GM19468 (cell line): Measurements from ENCODE around the gene SMPD2.

Experiments
- ATAC-seq: cut with Tn5 transposase; IDR thresholded peaks from one replicate; pipeline ENCODE4 v1.9.1; 2021; ENCODE audit warnings: mild to moderate bottlenecking, moderate library complexity, moderate number of reproducible peaks; ENCODE audit not compliant: unreplicated experiment; ENCODE audit errors: extremely low read depth

The SMPD2 gene

GRCh38 chr6:109446072-109446471 is 5.5 kb downstream of the SMPD2 start:
- no peak for ATAC-seq

DNA sequence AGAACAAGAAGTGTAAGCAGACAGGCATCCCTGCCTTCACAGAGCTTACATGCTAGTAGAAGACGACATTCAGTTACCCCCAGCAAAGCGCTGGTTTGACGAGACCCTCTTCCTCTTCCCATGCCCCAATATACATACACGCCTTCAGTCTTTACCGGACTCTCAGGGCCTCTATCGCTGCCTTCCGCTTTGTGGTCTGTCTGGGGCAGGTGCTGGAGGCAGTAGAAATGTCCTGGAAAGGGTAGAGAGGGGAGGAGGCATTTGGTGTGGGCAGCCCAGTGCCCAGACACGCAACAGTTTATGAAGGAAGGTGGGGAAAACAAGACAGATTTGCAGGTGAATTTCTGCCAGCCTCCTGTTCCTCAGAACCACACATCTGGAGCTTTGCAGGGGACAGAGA is 6.0 kb downstream of the SMPD2 start:
- no peak for ATAC-seq

DNA sequence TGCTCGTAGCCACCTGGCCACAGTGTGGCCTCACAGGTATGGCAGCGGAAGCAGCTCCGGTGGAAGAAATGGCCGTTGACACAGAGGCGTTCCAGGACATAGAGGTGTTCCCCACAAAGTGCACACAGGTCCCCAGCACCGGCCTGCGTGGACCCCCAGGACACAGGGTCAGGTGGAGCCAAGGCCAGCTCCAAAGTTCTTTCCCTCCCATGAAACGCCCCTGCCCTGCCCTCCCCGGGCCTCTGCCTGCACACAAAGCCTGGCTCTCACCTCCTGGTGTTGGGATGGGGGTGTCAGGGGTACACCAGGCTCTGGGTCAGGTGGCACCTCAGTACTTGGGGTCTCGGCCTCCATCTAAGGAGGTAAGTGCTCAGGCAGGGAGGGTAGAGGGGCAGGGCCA is 6.6 kb downstream of the SMPD2 start:
- ATAC-seq, result no peak

DNA sequence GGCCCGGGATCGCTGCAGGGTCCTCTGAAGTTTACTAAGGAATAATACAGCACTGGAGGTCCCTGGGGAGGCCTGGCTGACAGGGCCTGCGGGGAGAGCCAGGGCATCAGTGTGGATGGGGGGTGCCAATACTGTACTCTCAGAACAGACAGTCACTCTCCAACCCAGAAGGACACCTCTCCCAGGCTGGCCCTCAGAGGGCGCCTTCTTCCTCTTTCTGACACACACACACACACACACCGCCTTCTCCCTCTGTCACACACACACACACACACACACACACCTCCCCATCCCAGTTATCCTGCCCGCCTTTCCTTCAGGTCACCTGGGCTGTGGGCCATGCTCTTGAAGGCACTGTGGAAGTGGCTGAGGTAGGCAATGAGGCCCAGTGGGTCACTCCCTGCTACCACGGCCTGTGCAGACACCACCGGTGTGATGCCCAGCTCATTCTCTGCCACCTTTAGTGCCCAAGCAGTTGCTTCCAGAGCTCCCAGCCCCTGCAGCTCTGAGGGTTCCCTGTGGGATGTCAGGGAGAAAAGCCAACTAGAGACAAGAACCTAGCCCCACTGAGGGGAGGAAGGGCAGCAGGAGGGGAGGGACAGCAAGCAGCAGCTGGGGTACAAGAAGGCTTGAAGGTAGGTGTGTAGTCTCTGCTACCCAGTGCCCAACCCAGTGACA is 7.5 kb downstream of the SMPD2 start:
- ATAC-seq, result no peak

DNA sequence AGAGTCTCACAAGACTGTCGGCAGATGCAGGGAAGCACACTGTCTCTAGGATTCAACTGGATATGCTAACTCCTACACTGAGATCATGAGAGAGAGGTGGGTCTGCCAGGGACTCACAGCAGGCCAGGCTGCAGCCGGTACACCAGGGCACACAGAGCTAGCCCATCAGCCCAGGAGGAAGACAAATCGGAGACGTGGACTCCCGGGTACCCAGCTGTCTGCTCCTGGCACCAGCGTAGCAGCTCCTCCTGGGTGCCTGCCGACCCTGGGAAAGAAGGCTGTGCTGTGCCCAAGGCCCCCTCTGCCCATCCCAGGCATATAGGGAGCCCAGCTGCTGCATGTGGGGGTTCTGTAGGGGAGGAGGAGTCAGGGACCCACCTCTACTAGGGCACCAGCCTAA is 8.1 kb downstream of the SMPD2 start:
- ATAC-seq, result no peak

GRCh38 chr6:109449064-109449794 is 8.7 kb downstream of the SMPD2 start:
- ATAC-seq, result no peak

DNA sequence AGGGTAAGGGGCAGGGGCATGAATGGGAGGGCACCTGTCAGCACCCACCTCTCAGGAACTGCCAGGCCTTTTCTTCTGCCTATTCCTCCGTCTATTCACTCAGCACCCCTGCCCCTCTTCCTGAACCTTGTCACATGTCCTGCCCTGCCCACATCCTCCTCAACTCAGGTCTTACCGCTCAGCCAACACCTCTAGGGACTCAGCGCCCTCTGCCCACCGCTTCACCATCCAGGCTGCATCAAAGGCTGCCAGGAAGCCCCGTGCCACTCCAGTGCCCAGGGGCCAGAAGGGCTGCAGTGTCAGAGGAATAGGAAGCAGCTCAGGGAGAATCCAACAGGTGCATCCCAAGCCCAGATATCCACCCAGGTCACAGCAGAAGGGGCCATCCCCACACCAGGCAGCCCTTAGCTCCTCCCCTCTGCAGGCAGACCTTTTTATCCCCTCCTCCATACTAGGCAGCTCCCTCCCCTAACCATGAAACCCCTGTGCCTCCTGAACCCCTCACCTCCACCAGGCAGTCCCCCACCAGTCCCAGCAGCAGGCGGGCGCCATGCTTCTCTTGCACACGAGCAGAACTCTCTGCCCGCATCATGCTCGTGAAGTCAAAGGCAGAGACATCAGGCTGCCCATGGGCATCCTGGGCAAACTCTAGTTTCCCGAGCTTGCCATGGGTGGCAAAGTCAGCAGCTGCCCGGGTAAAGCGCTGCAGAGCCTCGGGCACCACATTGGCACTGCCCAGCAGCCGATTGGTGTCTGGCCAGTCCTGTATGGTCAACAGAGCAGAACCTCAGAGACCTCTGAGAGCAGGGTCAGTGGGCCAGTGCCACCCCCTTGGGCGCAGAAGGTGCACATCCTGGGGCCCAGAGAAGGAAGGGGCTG is 9.5 kb downstream of the SMPD2 start:
- no peak for ATAC-seq

DNA sequence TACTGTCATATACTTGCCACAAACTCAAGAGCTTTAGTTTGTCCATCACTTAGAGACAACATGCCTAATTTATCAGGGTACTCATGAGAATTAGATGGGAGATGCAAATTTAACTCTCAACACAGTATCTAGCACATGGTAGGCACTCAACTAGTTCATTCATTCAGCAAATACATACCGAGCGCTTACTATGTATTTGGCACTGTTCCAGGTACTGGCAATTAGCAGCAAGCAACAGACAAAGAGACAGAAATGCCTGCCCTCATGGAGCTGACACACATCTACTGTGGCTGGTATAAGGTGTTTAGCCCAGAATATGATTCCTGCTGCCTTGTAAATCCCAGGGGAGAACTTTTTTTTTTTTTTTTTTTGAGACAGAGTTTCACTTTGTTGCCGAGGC is 10.3 kb downstream of the SMPD2 start:
- ATAC-seq, result no peak

DNA sequence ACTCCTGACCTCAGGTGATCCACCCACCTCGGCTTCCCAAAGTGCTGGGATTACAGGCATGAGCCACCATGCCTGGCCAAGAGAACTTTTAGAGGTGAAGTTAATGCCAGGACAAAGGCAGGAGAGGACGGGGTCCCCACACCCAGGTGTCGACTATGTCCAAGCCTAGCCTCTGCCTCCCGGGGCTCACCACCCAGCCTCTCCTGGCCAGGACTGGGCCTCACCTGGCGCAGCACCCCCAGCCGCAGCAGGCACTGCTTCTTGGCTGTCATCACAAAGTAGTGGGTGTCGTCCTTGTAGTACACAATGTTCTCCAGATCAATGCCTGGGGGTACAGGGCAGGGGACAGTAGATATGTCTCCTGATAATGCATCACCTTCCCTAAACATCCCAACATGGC is 10.9 kb downstream of the SMPD2 start:
- ATAC-seq, result no peak

DNA sequence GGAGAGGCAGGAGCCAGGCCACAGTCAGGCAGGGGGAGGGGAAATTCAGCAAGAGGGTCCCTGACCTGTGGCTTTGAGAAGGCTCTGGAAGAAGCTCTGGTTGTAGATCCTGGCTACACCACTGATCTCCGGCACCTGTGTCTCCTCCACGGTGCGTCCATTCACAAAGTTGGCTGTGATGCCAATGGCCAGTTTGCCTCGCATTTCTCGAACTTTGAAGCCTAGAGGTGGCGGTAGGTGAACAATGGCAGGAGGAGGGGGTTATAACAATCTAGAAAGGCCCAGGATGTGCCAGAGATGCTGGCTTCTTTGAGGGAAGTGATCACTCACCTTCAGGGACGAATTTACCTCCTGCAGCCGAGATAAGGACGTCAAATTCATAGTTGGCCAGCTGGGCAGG is 11.7 kb downstream of the SMPD2 start:
- no peak for ATAC-seq

DNA sequence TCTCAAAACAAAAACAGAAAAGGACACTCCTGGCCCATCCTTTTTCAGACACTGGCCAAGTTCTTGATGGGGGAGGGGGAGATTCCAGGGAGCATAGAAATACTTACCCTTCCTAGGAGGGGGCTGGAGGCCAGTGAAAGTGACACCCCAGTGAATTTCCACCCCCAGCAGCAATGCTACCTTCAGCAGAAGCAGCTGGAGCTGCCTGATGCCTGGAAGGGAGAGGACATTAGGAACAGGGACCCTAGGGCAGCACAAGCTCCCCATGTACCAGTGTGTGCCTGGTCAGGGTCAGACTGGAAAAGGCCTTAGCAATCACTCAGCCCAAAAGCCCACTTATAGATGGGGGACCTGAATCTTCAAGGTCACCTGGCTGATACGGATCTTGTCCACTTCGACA is 12.6 kb downstream of the SMPD2 start:
- no peak for ATAC-seq

- ATAC-seq, result no peak
These were observed 13.3 kb downstream of the SMPD2 start for GRCh38 chr6:109453594-109454495.

- no peak for ATAC-seq
These were observed 14.2 kb downstream of the SMPD2 start for GRCh38 chr6:109454496-109455436.

DNA sequence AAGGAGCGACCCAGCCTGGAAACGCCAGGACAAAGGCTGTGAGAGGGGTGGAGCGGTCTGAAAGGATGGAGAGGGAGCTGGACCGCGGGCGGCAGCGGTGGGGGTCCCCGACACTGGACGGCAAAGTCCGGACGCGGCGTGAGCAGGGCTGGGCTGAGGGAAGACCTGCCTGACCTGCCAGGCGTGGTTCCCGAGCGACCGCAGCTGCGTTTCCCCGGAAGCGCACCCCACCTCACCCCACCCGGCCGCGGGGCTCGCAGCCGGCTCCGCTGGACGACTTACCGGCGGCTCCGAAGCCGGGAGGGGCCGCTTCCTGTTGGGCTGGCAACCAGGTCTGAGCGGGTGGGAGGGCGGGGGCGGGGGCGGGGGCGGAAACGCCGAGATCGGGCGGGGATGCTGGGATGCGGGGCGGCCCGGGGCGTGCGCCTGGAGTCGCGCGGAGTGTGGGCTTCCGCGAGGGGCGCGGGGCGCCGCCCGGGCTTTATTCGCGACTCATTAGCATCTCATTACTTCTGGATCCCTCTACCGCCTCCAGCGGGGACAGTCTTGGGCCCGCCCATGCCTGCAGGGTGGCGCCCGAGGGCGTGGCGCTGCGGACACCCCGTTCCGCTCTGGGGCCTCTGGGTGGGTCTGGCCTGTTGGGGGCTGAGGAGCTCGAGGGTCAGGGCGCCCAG is 15.1 kb downstream of the SMPD2 start, which contains the start of gene MICAL1:
MICAL1 (minus strand) TSS at position 336 of the 674 bp plus-strand sequence. CDS start 1,576 bp downstream, outside the sequence.
- ATAC-seq, result peak; percentile 67

GRCh38 chr6:109456111-109456583 is 15.6 kb downstream of the SMPD2 start:
- no peak for ATAC-seq

GRCh38 chr6:109456710-109457561 is 16.4 kb downstream of the SMPD2 start:
- no peak for ATAC-seq

GRCh38 chr6:109457562-109457996 is 17.1 kb downstream of the SMPD2 start:
- no peak for ATAC-seq
